ENCODE measurements around the gene CADM2.
"Not testable (repeated sequence)": the region's sequence is repeated elsewhere in the genome, so short reads cannot be mapped to it uniquely, and the experiment has no call there.

DNA sequence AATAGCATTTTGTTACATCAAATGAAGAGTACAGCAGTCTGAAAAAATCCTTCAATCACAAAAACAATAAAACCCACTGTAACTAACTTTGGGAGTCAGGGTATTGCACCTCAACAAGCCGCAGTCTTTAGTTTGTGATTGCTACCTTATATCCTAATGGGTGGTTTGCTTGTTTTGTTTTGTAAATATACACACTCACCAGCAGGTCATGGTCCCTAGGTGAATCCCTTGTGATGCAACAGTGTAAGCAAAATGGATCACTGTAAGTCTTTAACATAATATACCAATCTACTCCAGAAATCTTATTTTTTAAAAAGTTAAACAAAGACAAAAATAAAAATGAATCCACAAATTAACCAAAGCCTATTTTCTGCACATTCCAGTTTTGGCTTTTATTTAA, 749.5 kb downstream of the CADM2 start:
- TF ChIP-seq, protein P1, sequence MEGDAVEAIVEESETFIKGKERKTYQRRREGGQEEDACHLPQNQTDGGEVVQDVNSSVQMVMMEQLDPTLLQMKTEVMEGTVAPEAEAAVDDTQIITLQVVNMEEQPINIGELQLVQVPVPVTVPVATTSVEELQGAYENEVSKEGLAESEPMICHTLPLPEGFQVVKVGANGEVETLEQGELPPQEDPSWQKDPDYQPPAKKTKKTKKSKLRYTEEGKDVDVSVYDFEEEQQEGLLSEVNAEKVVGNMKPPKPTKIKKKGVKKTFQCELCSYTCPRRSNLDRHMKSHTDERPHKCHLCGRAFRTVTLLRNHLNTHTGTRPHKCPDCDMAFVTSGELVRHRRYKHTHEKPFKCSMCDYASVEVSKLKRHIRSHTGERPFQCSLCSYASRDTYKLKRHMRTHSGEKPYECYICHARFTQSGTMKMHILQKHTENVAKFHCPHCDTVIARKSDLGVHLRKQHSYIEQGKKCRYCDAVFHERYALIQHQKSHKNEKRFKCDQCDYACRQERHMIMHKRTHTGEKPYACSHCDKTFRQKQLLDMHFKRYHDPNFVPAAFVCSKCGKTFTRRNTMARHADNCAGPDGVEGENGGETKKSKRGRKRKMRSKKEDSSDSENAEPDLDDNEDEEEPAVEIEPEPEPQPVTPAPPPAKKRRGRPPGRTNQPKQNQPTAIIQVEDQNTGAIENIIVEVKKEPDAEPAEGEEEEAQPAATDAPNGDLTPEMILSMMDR (IDR thresholded peaks at IDR 0.05), result not testable (repeated sequence)
- not testable (repeated sequence) for TF ChIP-seq POLR2A (IDR thresholded peaks at IDR 0.05)
